Measurements from ENCODE around the gene ATP2C2.

Gene ATP2C2

DNA sequence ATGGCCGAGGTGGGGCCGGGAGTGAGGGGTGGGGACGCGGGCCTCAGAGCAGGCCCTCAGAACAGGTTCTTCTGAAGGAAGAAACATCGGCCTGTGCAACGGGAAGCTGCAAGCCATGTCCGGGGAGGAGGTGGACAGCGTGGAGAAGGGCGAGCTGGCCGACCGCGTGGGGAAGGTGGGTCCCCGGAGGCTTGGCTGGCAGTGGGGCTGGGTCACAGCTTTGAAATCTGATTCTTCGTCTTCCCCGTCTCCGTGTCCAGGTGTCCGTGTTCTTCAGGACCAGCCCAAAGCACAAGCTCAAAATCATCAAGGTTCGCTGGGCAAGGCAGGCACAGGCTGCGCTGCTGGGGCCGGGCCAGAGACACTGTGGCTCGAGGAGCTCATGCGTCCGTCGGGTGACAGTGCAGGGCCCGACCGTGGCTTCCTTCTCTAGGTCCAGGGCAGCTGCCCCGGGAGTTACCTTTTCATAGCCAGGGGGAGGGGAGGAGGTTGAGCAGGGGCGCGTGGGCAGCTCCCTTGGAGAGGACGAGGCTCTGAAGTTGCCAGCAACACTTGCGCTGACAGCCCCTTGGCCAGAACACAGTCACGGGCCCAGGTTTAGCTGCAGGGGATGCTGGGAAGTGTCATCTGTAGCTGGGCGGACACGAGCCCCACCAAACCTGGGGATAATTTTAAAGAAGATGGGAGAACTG is 84.9 kb downstream of the ATP2C2 start:
- peak; percentile 59 for DNase-seq

DNA sequence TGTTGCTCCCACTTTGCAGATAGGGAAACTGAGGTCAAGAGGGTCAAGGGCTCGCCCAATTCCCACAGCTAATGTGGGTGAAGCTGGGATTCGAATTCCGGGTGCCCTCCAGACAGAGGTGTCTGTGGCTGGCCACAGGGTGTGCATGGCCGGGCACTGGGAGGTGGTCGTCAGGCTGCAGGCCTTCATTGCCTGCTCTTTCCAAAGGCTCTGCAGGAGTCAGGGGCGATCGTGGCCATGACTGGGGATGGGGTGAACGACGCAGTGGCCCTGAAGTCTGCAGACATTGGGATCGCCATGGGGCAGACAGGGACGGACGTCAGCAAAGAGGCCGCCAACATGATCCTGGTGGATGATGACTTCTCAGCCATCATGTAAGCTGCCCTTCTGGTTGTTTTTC is 86.3 kb downstream of the ATP2C2 start:
- no peak for DNase-seq

DNA sequence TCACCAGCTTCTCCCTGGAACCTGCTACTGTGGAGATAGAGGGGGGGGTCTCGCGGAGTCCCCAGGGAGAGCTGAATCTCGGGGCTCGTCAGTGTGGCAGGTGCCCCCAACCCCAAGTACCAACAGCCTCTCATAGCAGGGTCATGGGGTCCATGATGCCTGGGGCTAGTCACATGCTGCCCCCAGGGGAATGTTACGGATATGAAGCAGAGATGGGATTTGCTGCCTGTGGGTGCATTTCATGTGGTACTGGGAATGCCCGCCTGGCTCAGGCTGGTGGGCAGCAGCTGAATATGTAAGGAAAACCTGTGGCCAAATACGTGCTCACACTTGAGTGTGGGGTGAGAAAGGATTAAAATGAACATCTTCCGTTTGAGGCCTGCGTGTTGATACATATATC is 86.7 kb downstream of the ATP2C2 start:
- DNase-seq: no peak

DNA sequence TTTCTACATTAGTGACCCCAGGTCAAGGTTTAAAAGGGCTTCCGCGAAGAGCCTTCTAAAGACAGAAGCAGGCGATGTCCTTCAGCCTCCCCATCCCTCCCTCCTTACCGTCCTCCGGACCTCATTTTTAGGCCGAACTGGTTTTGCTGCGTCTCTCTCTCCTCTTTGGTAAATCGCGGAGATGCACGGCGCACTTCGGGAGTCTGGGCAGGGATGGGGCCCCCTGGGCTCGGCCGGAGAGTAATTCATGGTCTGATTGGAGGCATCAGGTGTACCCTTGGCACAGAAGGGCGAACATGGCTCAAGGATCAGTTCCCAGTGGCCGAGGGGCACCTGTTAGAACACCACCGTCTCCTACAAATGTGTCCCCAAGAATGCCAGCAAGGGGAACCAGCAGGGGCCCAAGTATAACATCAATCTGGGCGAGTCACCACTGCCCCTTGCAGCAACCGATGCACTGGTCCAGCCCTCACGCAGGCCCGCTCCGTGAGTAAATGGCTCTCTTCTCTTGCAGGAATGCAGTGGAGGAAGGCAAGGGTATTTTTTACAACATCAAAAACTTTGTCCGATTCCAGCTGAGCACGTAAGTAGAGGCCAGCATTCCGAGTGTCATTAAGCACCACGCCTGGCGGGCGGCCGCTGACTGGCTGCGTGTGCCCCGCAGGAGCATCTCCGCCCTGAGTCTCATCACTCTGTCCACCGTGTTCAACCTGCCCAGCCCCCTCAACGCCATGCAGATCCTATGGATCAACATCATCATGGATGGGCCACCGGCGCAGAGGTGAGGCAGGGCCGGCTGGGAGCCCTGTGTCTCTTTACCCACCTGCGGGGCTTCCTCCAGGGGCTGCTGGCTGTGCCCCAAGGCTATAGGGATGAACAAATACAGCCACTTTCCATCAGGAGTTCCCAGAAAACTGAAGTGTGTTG is 90.5 kb downstream of the ATP2C2 start:
- DNase-seq: no peak

DNA sequence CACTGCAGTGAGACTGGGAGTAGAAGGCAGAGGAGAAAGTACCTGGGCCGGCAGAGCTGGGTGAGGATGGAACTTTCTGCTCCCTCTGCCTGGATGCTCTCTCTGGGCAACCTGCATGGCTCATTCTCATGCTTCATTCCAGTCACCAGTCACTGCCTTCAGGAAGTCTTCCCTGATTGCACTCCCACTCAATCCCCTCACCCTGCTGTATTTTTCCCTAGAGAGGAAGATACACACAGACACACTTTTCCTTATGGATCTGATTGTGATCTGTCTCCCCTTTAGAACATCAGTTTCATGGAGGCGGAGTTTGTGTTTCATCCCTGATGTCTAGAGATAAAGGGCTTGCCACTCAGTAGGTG is 91.2 kb downstream of the ATP2C2 start:
- DNase-seq: no peak

DNA sequence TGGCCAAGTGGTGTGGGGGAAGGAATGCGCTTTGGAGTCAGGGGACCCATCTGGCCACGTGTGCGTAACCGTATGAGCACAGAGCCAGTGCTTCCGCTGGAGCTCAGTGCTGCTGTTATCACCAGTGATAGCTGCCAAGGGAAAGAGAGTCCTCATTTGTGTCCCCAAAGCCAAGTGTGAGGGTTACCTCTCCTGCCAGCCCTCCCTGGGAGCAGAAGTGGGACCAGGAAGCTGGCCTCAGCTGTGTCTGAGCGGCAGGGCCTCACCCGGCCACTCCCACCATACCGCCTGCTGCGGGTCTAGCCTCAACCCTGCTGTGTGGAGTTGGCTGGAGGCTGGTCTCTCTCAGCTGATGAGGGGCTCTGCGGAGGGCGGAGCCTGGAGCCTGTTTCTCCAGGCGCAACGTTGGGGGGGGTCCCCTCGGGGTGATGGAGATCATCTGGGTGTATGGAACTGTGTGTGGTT is 91.6 kb downstream of the ATP2C2 start:
- no peak for DNase-seq

DNA sequence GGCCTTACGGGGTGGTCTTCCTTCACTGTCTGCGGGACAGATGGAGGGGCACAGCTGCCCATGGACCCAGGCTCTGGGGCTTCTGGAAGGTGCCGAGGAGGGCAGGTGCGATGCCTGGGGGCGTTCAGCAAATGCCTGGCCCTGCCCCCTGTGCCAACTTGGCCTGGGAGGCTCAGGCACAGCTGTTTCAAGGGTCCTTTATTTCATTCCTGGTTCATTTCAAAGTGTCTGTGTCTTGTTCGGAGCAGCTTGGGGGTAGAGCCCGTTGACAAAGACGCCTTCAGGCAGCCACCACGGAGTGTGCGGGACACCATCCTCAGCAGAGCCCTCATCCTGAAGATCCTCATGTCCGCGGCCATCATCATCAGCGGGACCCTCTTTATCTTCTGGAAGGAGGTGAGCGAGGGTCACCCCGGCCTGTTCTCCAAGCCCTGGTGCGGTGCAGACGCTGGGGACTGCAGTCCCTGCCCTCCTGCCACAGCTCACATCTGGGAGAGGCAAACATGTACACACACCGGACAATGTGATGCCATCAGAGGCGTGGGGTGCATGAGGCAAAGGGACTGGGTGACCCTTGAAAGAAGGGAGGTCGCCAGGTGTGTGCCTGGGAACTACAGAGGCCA is 92.2 kb downstream of the ATP2C2 start:
- no peak for DNase-seq

DNA sequence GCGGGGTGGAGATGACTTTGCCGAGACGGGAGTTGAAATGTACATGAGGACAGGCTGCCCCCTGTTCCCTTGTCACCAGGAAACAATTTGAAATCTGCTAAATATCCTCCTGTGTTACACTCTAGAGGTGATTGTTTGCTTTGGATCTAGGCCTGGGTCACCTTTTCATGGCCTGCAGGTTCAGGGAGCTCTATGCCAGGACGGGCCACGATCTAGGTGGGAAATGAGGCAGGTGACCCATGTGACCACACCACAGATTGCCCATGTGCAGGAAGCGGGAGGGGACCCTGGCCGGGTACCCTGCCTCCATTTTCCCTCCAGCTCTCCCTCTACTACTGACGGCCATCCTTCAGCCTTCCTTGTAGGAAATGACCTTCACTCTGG is 92.7 kb downstream of the ATP2C2 start:
- no peak for DNase-seq

DNA sequence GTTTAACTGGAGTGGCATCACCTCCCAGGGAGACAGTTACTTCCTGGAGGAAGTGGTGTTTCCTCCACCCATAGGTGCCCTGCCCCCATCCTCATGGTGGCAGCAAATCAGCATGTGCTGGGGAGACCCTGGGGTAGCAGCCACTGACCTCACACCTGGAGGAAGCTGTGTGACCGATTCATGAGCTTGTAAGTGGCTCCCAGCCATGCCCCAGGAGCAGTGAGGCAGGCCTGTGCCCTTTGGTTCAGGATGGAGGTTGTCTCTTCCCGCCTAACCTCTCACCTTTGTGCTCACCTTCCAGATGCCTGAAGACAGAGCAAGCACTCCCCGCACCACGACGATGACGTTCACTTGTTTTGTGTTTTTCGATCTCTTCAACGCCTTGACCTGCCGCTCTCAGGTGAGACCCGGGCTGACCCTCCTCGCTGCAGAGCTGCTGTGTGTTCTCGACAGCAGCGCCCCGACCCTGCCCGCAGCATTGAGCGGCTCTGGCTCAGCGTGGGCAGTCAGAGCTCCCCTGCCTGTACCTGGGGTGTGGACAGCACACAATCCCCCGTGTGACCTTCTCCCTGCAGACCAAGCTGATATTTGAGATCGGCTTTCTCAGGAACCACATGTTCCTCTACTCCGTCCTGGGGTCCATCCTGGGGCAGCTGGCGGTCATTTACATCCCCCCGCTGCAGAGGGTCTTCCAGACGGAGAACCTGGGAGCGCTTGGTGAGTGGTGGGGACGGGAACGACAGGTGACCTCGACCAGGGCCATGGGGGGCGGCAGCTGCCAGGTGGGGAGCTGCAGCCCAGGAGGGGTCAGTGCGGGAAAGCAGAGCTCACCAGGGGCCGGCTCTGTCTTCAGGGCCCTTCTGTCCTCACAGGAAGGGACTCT is 93.3 kb downstream of the ATP2C2 start:
- no peak for DNase-seq

DNA sequence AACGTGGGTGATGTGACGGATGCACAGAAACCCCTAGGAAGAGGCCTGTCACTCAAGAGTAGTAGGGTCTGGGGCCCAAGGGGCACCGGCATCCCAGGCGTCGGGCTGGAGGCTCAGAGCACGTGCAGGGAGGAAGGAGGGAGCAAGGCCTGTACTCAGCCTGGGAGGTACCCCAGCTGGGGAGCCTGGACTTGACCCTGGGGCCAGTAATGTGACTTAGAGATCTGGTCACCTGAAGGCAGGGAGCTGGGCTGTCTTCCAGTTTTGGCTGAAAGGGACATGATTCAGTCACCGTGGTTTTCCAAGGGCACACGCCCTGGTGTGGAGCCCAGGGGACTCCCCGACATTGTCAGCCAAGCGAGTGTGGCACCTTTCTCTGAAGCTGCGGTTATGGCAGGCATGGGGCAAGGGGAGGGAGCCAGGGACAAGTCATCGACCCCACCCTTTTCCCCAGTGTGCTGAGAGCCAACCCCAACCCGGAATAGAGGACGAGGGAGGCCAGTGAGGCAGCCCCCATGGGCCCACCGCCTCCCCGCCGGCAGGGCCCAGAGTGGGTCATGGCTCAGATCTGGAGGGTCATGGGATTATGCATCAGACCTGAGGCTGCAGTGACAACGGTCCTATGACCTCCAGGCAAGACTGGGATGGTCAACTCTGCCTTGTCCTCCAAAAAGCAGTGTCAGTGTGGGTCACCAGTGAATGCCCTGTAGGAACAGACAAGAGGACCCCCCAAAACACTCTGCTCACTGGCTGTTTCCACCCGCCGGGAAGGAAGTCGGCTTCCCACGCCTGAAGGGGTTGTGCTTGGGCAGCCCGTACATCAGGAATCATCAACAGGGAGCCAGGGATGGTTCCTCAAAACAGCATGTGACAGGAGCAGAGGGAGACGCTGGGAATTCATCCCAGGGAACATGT is 94.2 kb downstream of the ATP2C2 start:
- no peak for DNase-seq

DNA sequence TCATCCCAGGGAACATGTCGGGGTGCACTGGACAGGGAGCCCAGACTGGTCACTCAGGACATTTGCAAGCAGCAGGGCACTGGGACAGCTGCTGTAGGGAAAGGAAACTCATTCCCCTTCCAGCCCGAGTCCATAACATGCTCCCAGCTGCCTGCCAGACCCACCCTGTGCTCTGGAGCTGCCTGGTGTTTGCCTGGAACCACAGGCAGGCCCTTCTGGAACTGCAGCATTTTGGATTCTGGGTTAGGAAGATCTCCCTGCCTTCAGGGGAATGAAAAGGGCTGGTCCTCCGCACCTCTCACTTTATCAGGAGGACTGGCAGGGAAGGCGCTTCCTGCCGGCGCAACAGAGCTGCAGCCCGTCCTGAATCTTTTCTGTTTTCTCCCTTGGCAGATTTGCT is 94.9 kb downstream of the ATP2C2 start:
- no peak for DNase-seq

DNA sequence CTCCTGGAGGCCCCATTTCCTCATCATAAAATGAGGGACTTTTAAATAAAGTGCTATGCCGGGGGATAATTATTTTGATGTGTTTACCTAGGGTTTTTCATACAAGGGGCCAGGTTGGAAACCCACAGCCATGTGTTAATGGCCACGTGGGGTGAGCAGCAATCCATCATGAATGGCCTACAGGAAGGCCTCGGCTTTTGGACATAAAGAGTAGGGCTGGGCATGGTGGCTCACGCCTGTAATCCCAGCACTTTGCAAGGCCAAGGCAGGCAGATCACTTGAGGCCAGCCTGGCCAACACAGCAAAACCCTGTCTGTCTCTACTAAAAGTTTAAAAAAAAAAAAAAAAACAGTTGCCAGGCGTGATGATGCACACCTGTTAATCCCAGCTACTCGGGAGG is 95.8 kb downstream of the ATP2C2 start:
- DNase-seq: no peak

DNA sequence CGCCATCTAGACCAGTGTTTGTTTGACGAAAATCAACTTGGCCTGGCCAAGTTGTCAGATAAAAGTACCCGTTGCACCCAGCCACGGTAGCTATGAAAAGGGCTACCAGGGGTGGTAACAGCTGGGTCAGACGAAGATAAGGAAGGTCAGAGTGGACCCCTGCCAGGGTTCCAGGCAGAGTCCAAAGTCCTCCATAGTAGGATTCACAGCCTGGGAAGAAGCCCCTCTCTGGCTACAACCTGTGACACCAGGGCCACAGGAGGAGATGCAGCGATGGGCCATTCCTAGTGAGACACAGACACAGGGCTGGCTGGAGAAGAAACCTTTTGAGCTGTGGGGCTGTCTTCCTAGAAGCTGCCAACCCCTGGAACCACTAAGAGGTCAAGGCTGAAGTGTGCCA is 96.8 kb downstream of the ATP2C2 start:
- DNase-seq: no peak

DNA sequence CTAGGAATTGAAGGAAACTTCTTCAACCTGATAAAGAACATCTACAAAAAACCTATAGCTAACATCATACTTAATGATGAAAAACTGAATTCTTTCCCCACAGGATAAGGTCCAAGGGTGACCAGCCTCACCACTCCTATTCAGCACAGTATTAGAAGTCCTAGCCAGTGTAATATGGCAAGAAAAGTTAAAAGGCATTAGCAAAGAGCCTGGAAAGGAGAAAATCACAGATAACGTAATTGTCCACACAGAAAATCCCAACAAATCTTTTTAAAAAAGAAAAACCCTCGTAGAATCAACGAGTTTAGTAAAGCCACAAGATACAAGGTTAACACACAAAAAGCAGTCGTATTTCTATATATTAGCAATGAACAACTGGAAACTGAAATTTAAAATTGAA is 98.4 kb downstream of the ATP2C2 start:
- no peak for DNase-seq

DNA sequence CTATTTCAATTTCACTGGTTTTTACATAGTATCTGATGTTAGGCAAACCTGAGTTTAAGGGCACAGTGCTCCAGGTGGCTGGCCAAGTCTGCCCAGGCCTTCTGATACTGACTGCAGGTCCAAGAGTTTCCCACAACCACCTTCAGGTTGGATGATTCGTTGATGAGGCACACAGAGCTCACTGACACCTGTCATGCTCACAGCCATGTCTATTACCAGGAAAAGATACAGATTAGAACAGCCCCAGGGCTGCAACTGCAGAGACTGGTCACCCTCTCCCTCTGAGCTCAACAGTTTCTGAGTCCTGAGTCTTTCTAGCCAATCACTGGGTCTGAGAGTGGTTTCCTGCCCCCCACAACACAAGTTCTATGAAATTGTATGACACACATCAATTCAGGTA is 98.9 kb downstream of the ATP2C2 start:
- no peak for DNase-seq

DNA sequence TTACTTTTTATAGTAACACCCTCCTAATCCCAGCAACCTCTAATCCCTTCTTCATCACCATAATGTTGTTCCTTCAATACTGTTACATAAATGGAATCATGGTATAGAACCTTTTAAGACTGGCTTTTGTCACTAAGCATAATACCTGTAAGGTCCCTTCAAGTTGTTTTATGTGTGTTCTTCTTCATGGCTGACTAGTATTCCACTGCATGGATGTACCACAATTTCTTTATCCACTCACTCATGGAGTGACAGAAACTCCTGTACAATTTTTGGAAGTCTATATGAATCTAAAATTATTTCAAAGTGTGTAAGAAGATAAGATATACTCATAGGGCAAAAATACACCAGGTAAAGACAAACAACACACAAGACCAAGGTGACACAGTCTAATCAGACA is 99.4 kb downstream of the ATP2C2 start:
- DNase-seq: no peak

DNA sequence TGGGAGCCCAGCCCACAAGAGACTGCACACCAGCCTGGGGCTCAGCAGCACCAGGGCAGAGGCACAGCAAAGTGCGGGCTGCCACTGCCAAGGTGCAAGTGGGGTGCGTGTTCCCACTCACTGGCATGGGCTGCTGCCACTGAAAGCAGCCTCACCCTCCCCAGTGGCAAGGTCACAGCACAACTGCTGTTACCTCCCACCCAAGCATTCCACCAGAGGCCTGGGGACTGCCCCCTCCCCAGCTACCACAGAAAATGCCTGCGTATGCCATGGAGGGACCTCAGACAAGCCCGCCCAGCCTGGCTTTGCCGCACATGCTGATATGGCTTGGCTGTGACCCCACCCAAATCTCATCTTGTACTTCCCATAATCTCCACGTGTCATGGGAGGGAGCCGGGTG is 103.0 kb downstream of the ATP2C2 start:
- no peak for DNase-seq

DNA sequence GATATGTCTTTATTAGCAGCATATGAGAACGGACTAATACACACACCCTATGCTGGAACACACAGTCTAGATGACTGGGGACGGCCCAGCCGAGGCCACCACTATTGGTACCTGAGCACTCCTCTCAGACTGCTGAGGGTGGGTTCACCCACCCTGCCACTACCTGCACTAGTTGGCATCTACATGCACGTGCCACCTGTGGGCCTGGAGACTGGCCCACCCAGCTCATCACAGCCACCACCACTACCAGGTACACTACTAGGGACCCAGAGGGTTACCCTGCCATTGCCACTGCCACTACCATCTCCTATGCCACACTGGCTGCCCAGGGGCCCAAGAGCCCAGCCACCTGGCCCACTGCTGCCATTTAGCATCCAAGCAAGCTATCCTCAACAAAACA is 103.6 kb downstream of the ATP2C2 start:
- no peak for DNase-seq

DNA sequence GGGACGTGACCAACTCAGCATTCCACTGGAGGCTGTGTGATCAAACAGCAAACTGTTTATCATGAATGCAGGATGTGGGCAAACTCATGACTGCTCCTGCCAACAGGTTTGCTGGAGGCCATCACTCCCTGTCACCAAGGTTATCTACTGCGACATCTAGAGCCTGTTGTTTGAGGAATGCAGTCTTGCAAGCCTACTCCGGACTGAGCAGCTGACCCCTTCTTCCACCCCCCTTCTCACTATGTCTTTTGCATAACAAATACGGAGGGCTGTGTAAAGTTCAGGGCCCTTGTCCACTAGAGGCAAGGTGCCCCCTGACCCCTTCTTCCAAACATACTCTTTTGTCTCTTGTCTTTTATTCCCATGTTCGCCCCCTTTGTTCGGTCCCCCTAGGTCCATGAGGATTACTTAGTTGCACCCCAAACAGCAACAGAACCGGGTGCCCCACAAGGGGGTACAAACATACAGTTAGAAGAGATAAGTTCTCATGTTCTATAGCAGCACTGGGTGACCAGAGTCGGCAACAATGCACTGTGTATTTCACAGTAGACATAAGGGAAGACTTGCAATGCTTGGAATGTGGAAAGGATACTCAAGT is 107.4 kb downstream of the ATP2C2 start:
- no peak for DNase-seq

DNA sequence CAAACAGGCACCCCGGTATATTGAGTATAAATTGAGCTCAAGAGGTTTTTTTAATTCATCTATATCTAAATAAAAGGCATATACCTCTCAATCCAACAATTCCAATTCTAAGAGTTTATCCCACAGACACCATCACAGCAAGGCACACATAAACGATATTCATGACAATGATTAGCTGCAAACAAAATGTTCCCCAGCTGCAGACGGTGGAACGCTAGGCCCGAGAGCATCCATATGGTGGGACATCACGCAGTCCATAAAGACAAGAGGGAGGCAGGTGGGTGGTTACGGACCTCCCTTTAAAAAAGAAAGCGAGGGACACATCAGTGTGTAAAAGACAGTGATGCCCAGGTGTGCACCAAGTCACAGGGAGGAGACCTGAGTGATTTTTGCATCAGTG is 108.1 kb downstream of the ATP2C2 start:
- no peak for DNase-seq

DNA sequence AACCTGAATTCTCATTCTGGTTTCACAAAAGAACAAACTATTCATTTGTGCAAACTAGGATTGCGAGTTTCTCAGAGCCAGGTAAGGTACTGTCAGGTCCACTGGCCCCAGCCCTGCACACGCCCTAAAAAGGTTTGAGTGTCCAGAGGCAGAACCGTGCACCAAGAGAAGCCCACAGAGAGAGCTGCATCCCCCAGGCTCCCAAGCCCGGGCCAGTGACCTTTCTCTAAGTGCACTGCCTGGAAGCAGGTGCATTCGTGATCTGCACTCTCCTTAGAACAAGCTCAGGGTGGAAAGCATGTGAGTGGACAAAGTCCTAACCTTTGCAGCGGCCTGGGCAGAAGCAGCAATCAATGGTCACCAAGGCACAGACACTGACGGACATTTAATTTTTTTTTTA is 109.3 kb downstream of the ATP2C2 start:
- no peak for DNase-seq
